IMR-90 (cell line): ENCODE data around the gene DHX34. TPM values are rescaled to one million over a fixed set of nuclear protein-coding genes. Genes with fewer than 3 reads are reported as not detected.

Experiments used
- ATAC-seq: fragments of 200-7000 bp; cut with Tn5 transposase; 2 replicates; pipeline ENCODE4 v1.9.1; 2020; ENCODE audit warnings: low read depth, mild to moderate bottlenecking, moderate library complexity
- BruUV-seq: library from RNA; stranded (reverse); fragments of 400-500 nt; replicated peaks from 2 replicates; lab custom pipeline; 2021; lab: Mats Ljungman, UMichigan
- CTCF ChIA-PET: fragments of 300-600 bp; formaldehyde crosslinking; extraction: SDS; loops from one replicate; lab custom pipeline; 2021; ENCODE audit warnings: antibody characterized with exemption; lab: Yijun Ruan, JAX
- POLR2A ChIA-PET: fragments of 300-600 bp; sonication (Branson Sonifier 250); formaldehyde crosslinking; loops from one replicate; lab custom pipeline; 2022; ENCODE audit warnings: antibody characterized with exemption; ENCODE audit not compliant: unreplicated experiment; lab: Charles Lee
- DNase-seq: peaks from one replicate; pipeline ENCODE4 v3.0.0; 2013
- H2AFZ ChIP-seq: replicated peaks from 2 replicates; pipeline ENCODE3; 2013; ENCODE audit warnings: low read length, mild to moderate bottlenecking; ENCODE audit not compliant: poor library complexity
- H2AK5ac ChIP-seq: 2 replicates; pipeline ENCODE4 v1.6.1; 2013; ENCODE audit warnings: low read depth, low read length, inconsistent platforms
- H2AK9ac ChIP-seq: replicated peaks from 2 replicates; pipeline ENCODE3; 2013; ENCODE audit warnings: mild to moderate bottlenecking, low read depth, low read length, moderate library complexity; ENCODE audit not compliant: poor library complexity
- H2BK120ac ChIP-seq: 2 replicates; pipeline ENCODE4 v1.6.1; 2013; ENCODE audit warnings: low read depth, low read length, inconsistent platforms
- H2BK15ac ChIP-seq: 3 replicates; pipeline ENCODE4 v1.6.1; 2013; ENCODE audit warnings: low read depth, low read length, inconsistent platforms
- H2BK20ac ChIP-seq: 2 replicates; pipeline ENCODE4 v1.6.1; 2013; ENCODE audit warnings: low read depth, mild to moderate bottlenecking, inconsistent platforms, low read length, moderate library complexity
- H2BK5ac ChIP-seq: 2 replicates; pipeline ENCODE4 v1.6.1; 2013; ENCODE audit warnings: mild to moderate bottlenecking, low read depth, low read length, inconsistent platforms; ENCODE audit not compliant: poor library complexity, severe bottlenecking
- H3K14ac ChIP-seq: replicated peaks from 2 replicates; pipeline ENCODE4 v1.6.1; 2013; ENCODE audit warnings: low read depth, low read length, inconsistent platforms
- H3K18ac ChIP-seq: 2 replicates; pipeline ENCODE4 v1.6.1; 2013; ENCODE audit warnings: low read depth, low read length, control low read depth
- H3K23ac ChIP-seq: 2 replicates; pipeline ENCODE4 v1.6.1; 2013; ENCODE audit warnings: low read depth, low read length, inconsistent platforms
- H3K27ac ChIP-seq: 2 replicates; pipeline ENCODE4 v1.5.1; 2013; ENCODE audit warnings: mild to moderate bottlenecking, control low read depth, low read length; ENCODE audit not compliant: insufficient read depth
- H3K27me3 ChIP-seq: 2 replicates; pipeline ENCODE4 v1.6.1; 2013; ENCODE audit warnings: low read length; ENCODE audit not compliant: control insufficient read depth, insufficient read depth
- H3K36me3 ChIP-seq: 2 replicates; pipeline ENCODE4 v1.6.1; 2013; ENCODE audit warnings: low read length, mixed read lengths; ENCODE audit not compliant: control insufficient read depth, insufficient read depth
- H3K4ac ChIP-seq: 2 replicates; pipeline ENCODE4 v1.6.1; 2013; ENCODE audit warnings: low read depth, low read length, inconsistent platforms
- H3K4me1 ChIP-seq: 2 replicates; pipeline ENCODE4 v1.6.1; 2013; ENCODE audit warnings: low read length, mixed read lengths; ENCODE audit not compliant: control insufficient read depth, insufficient read depth
- H3K4me2 ChIP-seq: 2 replicates; pipeline ENCODE4 v1.6.1; 2013; ENCODE audit warnings: low read depth, mild to moderate bottlenecking, control low read depth, low read length, moderate library complexity
- H3K4me3 ChIP-seq: 2 replicates; pipeline ENCODE4 v1.5.1; 2013; ENCODE audit warnings: low read depth, mild to moderate bottlenecking, control low read depth, low read length, moderate library complexity; ENCODE audit not compliant: insufficient read depth
- H3K56ac ChIP-seq: 2 replicates; pipeline ENCODE4 v1.6.1; 2013; ENCODE audit warnings: low read length, inconsistent platforms; ENCODE audit not compliant: insufficient read depth; ENCODE audit errors: extremely low read depth
- H3K79me1 ChIP-seq, 2 experiments: 2 replicates each; pipeline ENCODE4 v1.6.1; 2013; ENCODE audit warnings: low read length in 2 of 2, inconsistent platforms in 1 of 2, low read depth in 1 of 2
- H3K9ac ChIP-seq: 2 replicates; pipeline ENCODE4 v1.6.1; 2013; ENCODE audit warnings: low read depth, low read length, control low read depth
- H3K9me1 ChIP-seq: 2 replicates; pipeline ENCODE4 v1.6.1; 2013; ENCODE audit warnings: low read length, inconsistent platforms; ENCODE audit not compliant: insufficient read depth
- H3K9me3 ChIP-seq: 2 replicates; pipeline ENCODE4 v1.6.1; 2013; ENCODE audit warnings: low read length; ENCODE audit not compliant: control insufficient read depth, insufficient read depth
- H4K20me1 ChIP-seq: 2 replicates; pipeline ENCODE4 v1.6.1; 2013; ENCODE audit warnings: low read length, inconsistent platforms; ENCODE audit not compliant: insufficient read depth
- H4K5ac ChIP-seq: 2 replicates; pipeline ENCODE4 v1.6.1; 2013; ENCODE audit warnings: mild to moderate bottlenecking, low read depth, low read length, control low read depth
- H4K8ac ChIP-seq, 2 experiments: 2 replicates each; pipeline ENCODE4 v1.6.1; 2013; ENCODE audit warnings: low read depth in 2 of 2, low read length in 2 of 2, control low read depth in 1 of 2, inconsistent platforms in 1 of 2
- H4K91ac ChIP-seq: 2 replicates; pipeline ENCODE4 v1.6.1; 2013; ENCODE audit warnings: low read depth, low read length, inconsistent platforms; ENCODE audit not compliant: insufficient read depth
- BHLHE40 ChIP-seq: fragments of 150-350 bp; IDR thresholded peaks from 2 replicates; pipeline ENCODE4 v1.6.1; 2016; ENCODE audit warnings: mild to moderate bottlenecking, low read depth, low read length
- CEBPB ChIP-seq: IDR thresholded peaks from 2 replicates; pipeline ENCODE4 v1.6.1; 2012; ENCODE audit warnings: low read depth, low read length, improper control_type of control experiment
- CHD1 ChIP-seq: IDR thresholded peaks from 2 replicates; pipeline ENCODE4 v1.6.1; 2012; ENCODE audit warnings: low read depth, low read length, improper control_type of control experiment
- FOS ChIP-seq: fragments of 150-350 bp; IDR thresholded peaks from 2 replicates; pipeline ENCODE4 v1.6.1; 2016; ENCODE audit warnings: low read depth, low read length
- MAFK ChIP-seq: IDR thresholded peaks from 2 replicates; pipeline ENCODE4 v1.6.1; 2012; ENCODE audit warnings: low read depth, low read length, improper control_type of control experiment
- MAZ ChIP-seq: IDR thresholded peaks from 2 replicates; pipeline ENCODE4 v1.6.1; 2012; ENCODE audit warnings: low read depth, mild to moderate bottlenecking, low read length, improper control_type of control experiment, moderate library complexity, borderline replicate concordance
- MXI1 ChIP-seq: IDR thresholded peaks from 2 replicates; pipeline ENCODE4 v1.6.1; 2012; ENCODE audit warnings: low read depth, mild to moderate bottlenecking, low read length, moderate library complexity, borderline replicate concordance
- NFE2L2 ChIP-seq: fragments of 150-350 bp; IDR thresholded peaks from 2 replicates; pipeline ENCODE4 v1.6.1; 2016; ENCODE audit warnings: low read depth, mild to moderate bottlenecking, low read length
- POLR2A ChIP-seq: IDR thresholded peaks from 2 replicates; pipeline ENCODE4 v1.6.1; 2012; ENCODE audit warnings: mild to moderate bottlenecking, low read depth, low read length
- RAD21 ChIP-seq: IDR thresholded peaks from 2 replicates; pipeline ENCODE4 v1.6.1; 2012; ENCODE audit warnings: low read length, improper control_type of control experiment
- RFX5 ChIP-seq: IDR thresholded peaks from 2 replicates; pipeline ENCODE4 v1.8.0; 2012; ENCODE audit warnings: low read depth, mild to moderate bottlenecking, low read length, moderate library complexity
- SMC3 ChIP-seq: fragments of 150-350 bp; IDR thresholded peaks from 2 replicates; pipeline ENCODE4 v1.6.1; 2016; ENCODE audit warnings: low read depth, mild to moderate bottlenecking, antibody characterized with exemption, low read length, moderate library complexity
- WGBS, 2 experiments: methylation state at CpG; one replicate each; pipeline versions ENCODE4 v1.1.5 to v1.1.7; 2013; ENCODE audit warnings: missing lambda C conversion rate in 2 of 2; ENCODE audit not compliant: insufficient read length in 1 of 2; ENCODE audit errors: extremely low coverage in 2 of 2; 5-methylcytosine and 5-hydroxymethylcytosine counted together
- dilution Hi-C: fragments of 300-500 bp; cut with HindIII; formaldehyde crosslinking; loops from one replicate; pipeline ENCODE4 v1.14.3; 2018; ENCODE audit warnings: low sequenced_read_pairs; ENCODE audit not compliant: unreplicated experiment
- in situ Hi-C: fragments of 300-500 bp; cut with MboI; formaldehyde crosslinking; loops from 3 replicates; pipeline ENCODE4 v1.14.3; 2019; ENCODE audit warnings: low sequenced_read_pairs, inconsistent platforms, mixed read lengths
- intact Hi-C: fragments of 100-400 bp; cut with micrococcal nuclease; formaldehyde crosslinking; loops from 2 replicates; pipeline ENCODE4 v1.10.0; 2022
- polyA plus RNA-seq, 3 experiments: library from polyadenylated mRNA; depleted of rRNA; stranded (reverse); fragments of >200 nt; gene quantifications; 2 replicates each; pipeline ENCODE4 v1.2.3, GENCODE V29; 2012; ENCODE audit warnings: low replicate concordance in 1 of 3
- total RNA-seq: library from RNA; depleted of rRNA; stranded (reverse); fragments of >200 nt; gene quantifications from 2 replicates; pipeline ENCODE4 v1.2.3, GENCODE V29; 2012
- TF ChIP-seq, protein P1 (sequence below): fragments of 150-350 bp; IDR thresholded peaks from 2 replicates; pipeline ENCODE4 v1.6.1; 2017; ENCODE audit warnings: mild to moderate bottlenecking, antibody characterized with exemption, low read length, low read depth
- TF ChIP-seq, protein P2 (sequence below): conservative IDR thresholded peaks from 2 replicates; pipeline ENCODE4 v1.5.1; 2012; ENCODE audit warnings: mild to moderate bottlenecking, low read depth, low read length, improper control_type of control experiment
- TF ChIP-seq, protein P3 (sequence below): fragments of 150-350 bp; IDR thresholded peaks from 2 replicates; pipeline ENCODE4 v1.6.1; 2016; ENCODE audit warnings: low read depth, mild to moderate bottlenecking, low read length, moderate library complexity, borderline replicate concordance

The DHX34 gene
- total and polyA plus RNA-seq, 2 of the 4 experiments (the other 2 are of a cell fraction) = 4.5 to 13.7 TPM

DNA sequence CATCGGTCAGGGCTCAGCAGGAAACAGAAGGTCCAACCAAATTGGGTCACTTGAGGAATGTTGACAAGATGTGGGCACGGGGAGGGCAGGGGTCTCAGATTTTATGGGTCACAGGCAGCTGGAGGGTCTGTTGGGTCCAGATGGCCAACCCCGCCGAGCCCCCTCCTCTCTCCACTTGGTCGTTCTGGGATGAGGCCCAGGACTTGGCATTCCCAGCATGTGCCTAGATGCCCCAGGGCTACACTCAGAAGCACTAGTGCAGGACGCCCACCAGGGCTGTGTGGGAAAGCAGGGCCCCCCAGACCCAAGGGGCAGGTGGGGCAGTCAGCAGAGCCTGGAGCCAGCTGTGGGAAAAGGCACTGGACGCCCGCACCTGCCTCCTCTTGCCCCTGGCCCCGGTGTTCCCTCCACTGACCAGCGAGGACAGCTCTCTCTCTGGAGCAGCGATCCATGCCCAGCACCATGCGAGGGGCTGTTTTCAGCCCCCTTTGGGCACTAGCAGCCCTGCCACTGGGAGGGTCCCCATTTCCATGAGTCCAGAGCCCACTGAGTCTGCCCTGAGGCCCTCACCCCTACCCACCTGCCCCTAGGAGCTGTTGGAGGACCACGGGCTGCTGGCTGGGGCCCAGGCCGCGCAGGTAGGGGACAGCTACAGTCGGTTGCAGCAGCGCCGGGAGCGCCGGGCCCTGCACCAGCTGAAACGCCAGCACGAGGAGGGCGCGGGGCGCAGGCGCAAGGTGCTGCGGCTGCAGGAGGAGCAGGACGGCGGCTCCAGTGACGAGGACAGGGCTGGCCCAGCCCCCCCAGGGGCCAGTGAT lies 26.0 kb downstream of the DHX34 start:
- ChIA-PET POLR2A (no interaction called here), CTCF (no interaction called here)
- Histone ChIP-seq H3K27me3 (no peaks in the 10 kb centered on the region), H4K5ac (no peak overlapping the region), H2AK5ac (no peak overlapping the region), H2BK20ac (no peak overlapping the region), H2AFZ (no peak overlapping the region), H3K9ac (no peak overlapping the region), H4K20me1 (peaks cover 18% of the 10 kb centered on the region; the same call in 1 of the 2 replicates), H3K14ac (no peak overlapping the region), H3K9me1 (0 out of 2 replicates have a peak, but pooled peaks cover 5% of the 10 kb centered on the region), H2BK15ac (no peak overlapping the region), H3K36me3 (peaks cover 70% of the 10 kb centered on the region), H4K8ac (no peak overlapping the region), H3K27ac (no peak overlapping the region), H2AK9ac (peak overlapping the region; percentile 42), H3K4me3 (no peak overlapping the region), H3K56ac (no peak overlapping the region), H3K79me1 (peaks cover 7 to 19% of the 10 kb centered on the region in 2 experiments; a peak in 3 of 4 replicates), H4K91ac (no peak overlapping the region), H2BK5ac (no peak overlapping the region), H3K23ac (no peak overlapping the region), H2BK120ac (no peak overlapping the region), H3K4me2 (no peak overlapping the region), H3K18ac (no peak overlapping the region), H3K4me1 (peaks cover 2% of the 10 kb centered on the region), H3K9me3 (no peaks in the 10 kb centered on the region), H3K4ac (no peak overlapping the region)
- WGBS, 2 experiments = 97% methylated on average over 9 of the region's 30 CpGs; no CpG with 5 or more reads in 1 of the 2 experiments
- dilution Hi-C loops (no loop called here), intact Hi-C loops (no loop called here), in situ Hi-C loops (no loop called here)
- ATAC-seq = no peak
- DNase-seq = no peak
- BruUV-seq = no TSS peak
- no peak for TF ChIP-seq MXI1
- no peak for TF ChIP-seq CHD1
- TF ChIP-seq, protein P1, sequence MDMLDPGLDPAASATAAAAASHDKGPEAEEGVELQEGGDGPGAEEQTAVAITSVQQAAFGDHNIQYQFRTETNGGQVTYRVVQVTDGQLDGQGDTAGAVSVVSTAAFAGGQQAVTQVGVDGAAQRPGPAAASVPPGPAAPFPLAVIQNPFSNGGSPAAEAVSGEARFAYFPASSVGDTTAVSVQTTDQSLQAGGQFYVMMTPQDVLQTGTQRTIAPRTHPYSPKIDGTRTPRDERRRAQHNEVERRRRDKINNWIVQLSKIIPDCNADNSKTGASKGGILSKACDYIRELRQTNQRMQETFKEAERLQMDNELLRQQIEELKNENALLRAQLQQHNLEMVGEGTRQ = no peak
- TF ChIP-seq, protein P2, sequence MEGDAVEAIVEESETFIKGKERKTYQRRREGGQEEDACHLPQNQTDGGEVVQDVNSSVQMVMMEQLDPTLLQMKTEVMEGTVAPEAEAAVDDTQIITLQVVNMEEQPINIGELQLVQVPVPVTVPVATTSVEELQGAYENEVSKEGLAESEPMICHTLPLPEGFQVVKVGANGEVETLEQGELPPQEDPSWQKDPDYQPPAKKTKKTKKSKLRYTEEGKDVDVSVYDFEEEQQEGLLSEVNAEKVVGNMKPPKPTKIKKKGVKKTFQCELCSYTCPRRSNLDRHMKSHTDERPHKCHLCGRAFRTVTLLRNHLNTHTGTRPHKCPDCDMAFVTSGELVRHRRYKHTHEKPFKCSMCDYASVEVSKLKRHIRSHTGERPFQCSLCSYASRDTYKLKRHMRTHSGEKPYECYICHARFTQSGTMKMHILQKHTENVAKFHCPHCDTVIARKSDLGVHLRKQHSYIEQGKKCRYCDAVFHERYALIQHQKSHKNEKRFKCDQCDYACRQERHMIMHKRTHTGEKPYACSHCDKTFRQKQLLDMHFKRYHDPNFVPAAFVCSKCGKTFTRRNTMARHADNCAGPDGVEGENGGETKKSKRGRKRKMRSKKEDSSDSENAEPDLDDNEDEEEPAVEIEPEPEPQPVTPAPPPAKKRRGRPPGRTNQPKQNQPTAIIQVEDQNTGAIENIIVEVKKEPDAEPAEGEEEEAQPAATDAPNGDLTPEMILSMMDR = no peak
- TF ChIP-seq SMC3 = no peak
- no peak for TF ChIP-seq RFX5
- no peak for TF ChIP-seq BHLHE40
- TF ChIP-seq FOS = no peak
- TF ChIP-seq MAZ = no peak
- TF ChIP-seq CEBPB = no peak
- TF ChIP-seq MAFK = no peak
- TF ChIP-seq, protein P3, sequence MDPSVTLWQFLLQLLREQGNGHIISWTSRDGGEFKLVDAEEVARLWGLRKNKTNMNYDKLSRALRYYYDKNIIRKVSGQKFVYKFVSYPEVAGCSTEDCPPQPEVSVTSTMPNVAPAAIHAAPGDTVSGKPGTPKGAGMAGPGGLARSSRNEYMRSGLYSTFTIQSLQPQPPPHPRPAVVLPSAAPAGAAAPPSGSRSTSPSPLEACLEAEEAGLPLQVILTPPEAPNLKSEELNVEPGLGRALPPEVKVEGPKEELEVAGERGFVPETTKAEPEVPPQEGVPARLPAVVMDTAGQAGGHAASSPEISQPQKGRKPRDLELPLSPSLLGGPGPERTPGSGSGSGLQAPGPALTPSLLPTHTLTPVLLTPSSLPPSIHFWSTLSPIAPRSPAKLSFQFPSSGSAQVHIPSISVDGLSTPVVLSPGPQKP = no peak
- no peak for TF ChIP-seq POLR2A
- no peak for TF ChIP-seq NFE2L2
- TF ChIP-seq RAD21 = no peak
